GM12878 (cell line): Measurements from ENCODE around the gene FOXK1. TPM values are rescaled to one million over a fixed set of nuclear protein-coding genes. Genes with fewer than 3 reads are reported as not detected.

Source experiments
- ATAC-seq: fragments of 200-7000 bp; cut with Tn5 transposase; 3 replicates; pipeline ENCODE4 v1.9.1; 2020; ENCODE audit warnings: mild to moderate bottlenecking, moderate library complexity
- BruUV-seq: library from RNA; stranded (reverse); fragments of 400-500 nt; replicated peaks from 2 replicates; lab custom pipeline; 2021; lab: Mats Ljungman, UMichigan
- CTCF ChIA-PET: fragments of 300-600 bp; sonication (Branson Sonifier 250); formaldehyde crosslinking; extraction: SDS; loops from one replicate; lab custom pipeline; 2021; ENCODE audit warnings: inconsistent platforms; lab: Yijun Ruan, JAX
- POLR2A ChIA-PET: fragments of 350-600 bp; formaldehyde crosslinking; extraction: SDS; loops from one replicate; lab custom pipeline; 2021; ENCODE audit warnings: inconsistent platforms; lab: Charles Lee
- RAD21 ChIA-PET: fragments of 300-600 bp; sonication (Branson Sonifier 250); formaldehyde crosslinking; loops from one replicate; lab custom pipeline; 2023; ENCODE audit warnings: antibody characterized with exemption; ENCODE audit not compliant: unreplicated experiment; lab: Charles Lee
- SMC1A ChIA-PET: fragments of 300-600 bp; sonication (Branson Sonifier 250); formaldehyde crosslinking; loops from one replicate; lab custom pipeline; 2023; ENCODE audit not compliant: unreplicated experiment, uncharacterized antibody; lab: Charles Lee
- DNase-seq: peaks from one replicate; pipeline ENCODE4 v3.0.0-alpha.2; 2011; ENCODE audit warnings: low read depth, low spot score
- FAIRE-seq: peaks from 3 replicates; lab custom pipeline; 2011; peaks lifted over from hg19 to GRCh38; lab: Jason Lieb, UNC
- H2AFZ ChIP-seq: 2 replicates; pipeline ENCODE4 v1.6.0; 2011; ENCODE audit warnings: low read depth, low read length, control low read depth; ENCODE audit not compliant: control insufficient read depth
- H3K27ac ChIP-seq: 2 replicates; pipeline ENCODE4 v1.5.1; 2011; ENCODE audit warnings: control low read depth; ENCODE audit not compliant: control insufficient read depth, insufficient read depth
- H3K27me3 ChIP-seq, 2 experiments: replicated peaks in 1 of 2; 2 replicates each; pipeline versions ENCODE4 v1.6.0 to v1.6.1; 2011; ENCODE audit warnings: low read length in 1 of 2; ENCODE audit not compliant: control insufficient read depth in 2 of 2, insufficient read depth in 2 of 2
- H3K36me3 ChIP-seq, 2 experiments: 2 replicates each; pipeline ENCODE4 v1.5.1; 2011; ENCODE audit warnings: low read length in 1 of 2; ENCODE audit not compliant: control insufficient read depth in 2 of 2, insufficient read depth in 2 of 2
- H3K4me1 ChIP-seq: 2 replicates; pipeline ENCODE4 v1.6.1; 2011; ENCODE audit warnings: mild to moderate bottlenecking, low read length, moderate library complexity, mixed read lengths; ENCODE audit not compliant: control insufficient read depth, insufficient read depth
- H3K4me2 ChIP-seq: 2 replicates; pipeline ENCODE4 v1.6.0; 2011; ENCODE audit warnings: control low read depth; ENCODE audit not compliant: control insufficient read depth, insufficient read depth
- H3K4me3 ChIP-seq: fragments of 200-600 bp; sonication (generic); 2 replicates; pipeline ENCODE4 v1.5.1; 2016
- H3K79me2 ChIP-seq: 2 replicates; pipeline ENCODE4 v1.6.0; 2011; ENCODE audit warnings: low read length; ENCODE audit not compliant: control insufficient read depth, insufficient read depth
- H3K9ac ChIP-seq: 2 replicates; pipeline ENCODE4 v1.8.0; 2011; ENCODE audit warnings: low read length, control low read depth, mixed read lengths; ENCODE audit not compliant: control insufficient read depth, insufficient read depth
- H3K9me3 ChIP-seq: replicated peaks from 3 replicates; pipeline ENCODE4 v1.5.1; 2011; ENCODE audit warnings: mild to moderate bottlenecking, low read length; ENCODE audit not compliant: control insufficient read depth, insufficient read depth
- H4K20me1 ChIP-seq: 2 replicates; pipeline ENCODE4 v1.6.0; 2011; ENCODE audit not compliant: control insufficient read depth, insufficient read depth
- CHD2 ChIP-seq: IDR thresholded peaks from 2 replicates; pipeline ENCODE4 v1.6.1; 2011; ENCODE audit warnings: low read depth, low read length, improper control_type of control experiment, borderline replicate concordance
- CREB1 ChIP-seq: IDR thresholded peaks from 2 replicates; pipeline ENCODE4 v1.6.1; 2012; ENCODE audit warnings: low read depth, mild to moderate bottlenecking, inconsistent platforms
- ETV6 ChIP-seq, 2 experiments: fragments of 450-650 bp in 1 of 2; IDR thresholded peaks in 1 of 2; conservative IDR thresholded peaks in 1 of 2; 2 replicates each; pipeline ENCODE4 v1.6.1; 2014; ENCODE audit warnings: antibody characterized with exemption in 1 of 2, borderline replicate concordance in 1 of 2, low read depth in 1 of 2, mild to moderate bottlenecking in 1 of 2, moderate library complexity in 1 of 2
- NFIC ChIP-seq: IDR thresholded peaks from 2 replicates; pipeline ENCODE4 v1.6.1; 2012; ENCODE audit warnings: low read depth, mild to moderate bottlenecking, inconsistent platforms, low read length, moderate library complexity
- NFYB ChIP-seq: IDR thresholded peaks from 2 replicates; pipeline ENCODE4 v1.6.1; 2011; ENCODE audit warnings: low read depth, mild to moderate bottlenecking, low read length, improper control_type of control experiment, moderate library complexity; ENCODE audit not compliant: insufficient read depth
- NR2C2 ChIP-seq: IDR thresholded peaks from 2 replicates; pipeline ENCODE4 v1.6.1; 2011; ENCODE audit warnings: borderline replicate concordance, low read depth; ENCODE audit not compliant: control insufficient read depth, insufficient read length
- PAX5 ChIP-seq: IDR thresholded peaks from 2 replicates; pipeline ENCODE4 v1.6.1; 2011; ENCODE audit warnings: low read depth, low read length, borderline replicate concordance
- WGBS: methylation state at CpG from one replicate; pipeline ENCODE4 v1.1.6; 2016; ENCODE audit warnings: low lambda C conversion rate; ENCODE audit not compliant: insufficient replicate concordance, insufficient coverage; ENCODE audit errors: missing lambda C conversion rate; 5-methylcytosine and 5-hydroxymethylcytosine counted together
- in situ Hi-C: fragments of 300-500 bp; cut with MboI; formaldehyde crosslinking; loops from 9 replicates; pipeline ENCODE4 v1.14.3; 2018; ENCODE audit warnings: mixed read lengths
- intact Hi-C: fragments of 100-400 bp; cut with micrococcal nuclease; formaldehyde crosslinking; loops from one replicate; pipeline ENCODE4 v1.14.2; 2022; ENCODE audit not compliant: unreplicated experiment
- polyA plus RNA-seq, 11 experiments: library from polyadenylated mRNA; depleted of rRNA in 4 of 11; unstranded in 6 of 11; stranded (reverse) in 5 of 11; fragments of >200 nt; fragmentation: Nextera tagmentation in 4 of 11; fragmentation: Illumina TruSeq in 1 of 11; extraction: Ambion mirVana in 4 of 11; extraction: Trizol in 1 of 11; gene quantifications; 1 replicate in 1 of 11; 2 replicates in 10 of 11; pipeline versions ENCODE4 v1.2.1 to v1.2.3, GENCODE V29; 2011 to 2016; ENCODE audit warnings: inconsistent platforms in 2 of 11, missing spikeins in 2 of 11, low read depth in 1 of 11
- total RNA-seq, 4 experiments: library from RNA; depleted of rRNA in 3 of 4; stranded (reverse); fragments of >200 nt in 3 of 4; fragmentation: Illumina TruSeq in 1 of 4; extraction: Trizol in 1 of 4; gene quantifications; 2 replicates each; pipeline versions ENCODE4 v1.2.1 to v1.2.3, GENCODE V29; 2013 to 2021
- TF ChIP-seq, protein P1 (sequence below): fragments of 450-650 bp; IDR thresholded peaks from 2 replicates; pipeline ENCODE4 v1.6.1; 2017; ENCODE audit warnings: antibody characterized with exemption, mild to moderate bottlenecking, moderate library complexity
- TF ChIP-seq, protein P2 (sequence below): fragments of 450-650 bp; IDR thresholded peaks from 2 replicates; pipeline ENCODE4 v1.6.1; 2017; ENCODE audit warnings: borderline replicate concordance

The FOXK1 gene
- total and polyA plus RNA-seq, 10 of the 15 experiments (the other 5 are each of a cell fraction or from before 2014, with no cell fraction given): 0.24 to 31.8 (median 4.5) TPM

DNA sequence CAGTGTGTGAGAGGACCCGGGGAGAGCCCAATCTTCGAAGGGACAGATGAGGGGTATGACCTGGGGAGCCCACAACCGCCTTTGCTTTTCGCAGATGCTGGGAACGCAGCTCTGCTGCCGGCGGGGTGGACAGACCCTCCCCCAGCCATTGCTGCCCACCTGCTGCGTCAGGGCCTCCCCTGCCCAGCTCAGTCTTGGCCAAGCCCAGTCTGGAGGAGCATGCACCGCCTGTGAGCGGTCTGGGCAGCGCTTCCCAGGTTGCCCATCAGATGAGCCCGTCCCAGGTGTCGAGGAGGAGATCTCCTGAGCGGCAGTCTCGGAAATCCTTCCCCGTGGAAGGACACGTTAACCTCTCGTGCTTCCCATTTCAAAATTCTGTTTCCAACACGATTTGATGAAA is 76.0 kb downstream of the FOXK1 start:
- 92% methylated on average over 18 of the region's 19 CpGs for WGBS
- CTCF ChIA-PET: no interaction called here
- Histone ChIP-seq H3K36me3 (peaks cover 15 to 25% of the 10 kb centered on the region in 2 experiments; a peak in 3 of 4 replicates), H3K27ac (no peak overlapping the region), H4K20me1 (no peaks in the 10 kb centered on the region), H3K9me3 (no peaks in the 10 kb centered on the region), H3K4me2 (no peak overlapping the region), H2AFZ (no peak overlapping the region), H3K4me1 (peaks cover 6% of the 10 kb centered on the region), H3K27me3 (no peaks in the 10 kb centered on the region), H3K79me2 (no peaks in the 10 kb centered on the region), H3K4me3 (no peak overlapping the region), H3K9ac (no peak overlapping the region)
- intact Hi-C loops: no loop called here
- no peak for FAIRE-seq
- in situ Hi-C loops: no loop called here
- DNase-seq: no peak
- POLR2A ChIA-PET: no interaction called here
- no TSS peak for BruUV-seq
- TF ChIP-seq CREB1: no peak
- TF ChIP-seq CHD2: no peak
- no peak for TF ChIP-seq ETV6 (conservative IDR thresholded peaks at IDR 0.05 in 1 of 2, IDR thresholded peaks at IDR 0.05 in 1 of 2; ENCODE audit: borderline replicate concordance in 1 of 2, low read depth in 1 of 2)
- TF ChIP-seq, protein P1, sequence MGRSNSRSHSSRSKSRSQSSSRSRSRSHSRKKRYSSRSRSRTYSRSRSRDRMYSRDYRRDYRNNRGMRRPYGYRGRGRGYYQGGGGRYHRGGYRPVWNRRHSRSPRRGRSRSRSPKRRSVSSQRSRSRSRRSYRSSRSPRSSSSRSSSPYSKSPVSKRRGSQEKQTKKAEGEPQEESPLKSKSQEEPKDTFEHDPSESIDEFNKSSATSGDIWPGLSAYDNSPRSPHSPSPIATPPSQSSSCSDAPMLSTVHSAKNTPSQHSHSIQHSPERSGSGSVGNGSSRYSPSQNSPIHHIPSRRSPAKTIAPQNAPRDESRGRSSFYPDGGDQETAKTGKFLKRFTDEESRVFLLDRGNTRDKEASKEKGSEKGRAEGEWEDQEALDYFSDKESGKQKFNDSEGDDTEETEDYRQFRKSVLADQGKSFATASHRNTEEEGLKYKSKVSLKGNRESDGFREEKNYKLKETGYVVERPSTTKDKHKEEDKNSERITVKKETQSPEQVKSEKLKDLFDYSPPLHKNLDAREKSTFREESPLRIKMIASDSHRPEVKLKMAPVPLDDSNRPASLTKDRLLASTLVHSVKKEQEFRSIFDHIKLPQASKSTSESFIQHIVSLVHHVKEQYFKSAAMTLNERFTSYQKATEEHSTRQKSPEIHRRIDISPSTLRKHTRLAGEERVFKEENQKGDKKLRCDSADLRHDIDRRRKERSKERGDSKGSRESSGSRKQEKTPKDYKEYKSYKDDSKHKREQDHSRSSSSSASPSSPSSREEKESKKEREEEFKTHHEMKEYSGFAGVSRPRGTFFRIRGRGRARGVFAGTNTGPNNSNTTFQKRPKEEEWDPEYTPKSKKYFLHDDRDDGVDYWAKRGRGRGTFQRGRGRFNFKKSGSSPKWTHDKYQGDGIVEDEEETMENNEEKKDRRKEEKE: no peak
- TF ChIP-seq NFYB: no peak
- no peak for TF ChIP-seq NR2C2
- TF ChIP-seq, protein P2, sequence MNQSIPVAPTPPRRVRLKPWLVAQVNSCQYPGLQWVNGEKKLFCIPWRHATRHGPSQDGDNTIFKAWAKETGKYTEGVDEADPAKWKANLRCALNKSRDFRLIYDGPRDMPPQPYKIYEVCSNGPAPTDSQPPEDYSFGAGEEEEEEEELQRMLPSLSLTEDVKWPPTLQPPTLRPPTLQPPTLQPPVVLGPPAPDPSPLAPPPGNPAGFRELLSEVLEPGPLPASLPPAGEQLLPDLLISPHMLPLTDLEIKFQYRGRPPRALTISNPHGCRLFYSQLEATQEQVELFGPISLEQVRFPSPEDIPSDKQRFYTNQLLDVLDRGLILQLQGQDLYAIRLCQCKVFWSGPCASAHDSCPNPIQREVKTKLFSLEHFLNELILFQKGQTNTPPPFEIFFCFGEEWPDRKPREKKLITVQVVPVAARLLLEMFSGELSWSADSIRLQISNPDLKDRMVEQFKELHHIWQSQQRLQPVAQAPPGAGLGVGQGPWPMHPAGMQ: no peak
- no peak for TF ChIP-seq NFIC
- no peak for TF ChIP-seq PAX5
- ATAC-seq: no peak
- SMC1A ChIA-PET: no interaction called here
- RAD21 ChIA-PET: no interaction called here
